H9 (cell line): ENCODE measurements around the gene SCP2. TPM values are rescaled to one million over a fixed set of nuclear protein-coding genes. Genes with fewer than 3 reads are reported as not detected.

Source experiments
- DNase-seq: peaks from one replicate; pipeline ENCODE4 v3.0.0-alpha.2; 2017
- H2AFZ ChIP-seq: one replicate; pipeline ENCODE4 v1.6.1; 2013; ENCODE audit warnings: mild to moderate bottlenecking, low read length, control low read depth, moderate library complexity
- H2AK5ac ChIP-seq: 2 replicates; pipeline ENCODE4 v1.6.1; 2013; ENCODE audit warnings: low read length, control low read depth, mixed read lengths; ENCODE audit not compliant: insufficient read length
- H2BK120ac ChIP-seq: one replicate; pipeline ENCODE4 v1.6.1; 2013; ENCODE audit warnings: low read depth, mild to moderate bottlenecking, low read length, control low read depth, inconsistent platforms; ENCODE audit not compliant: poor library complexity, severe bottlenecking
- H2BK12ac ChIP-seq: 2 replicates; pipeline ENCODE4 v1.6.1; 2013; ENCODE audit warnings: low read length, control low read depth, mixed read lengths, low read depth; ENCODE audit not compliant: insufficient read length
- H2BK15ac ChIP-seq: 2 replicates; pipeline ENCODE4 v1.6.1; 2013; ENCODE audit warnings: low read depth, low read length, control low read depth
- H2BK20ac ChIP-seq: one replicate; pipeline ENCODE4 v1.6.1; 2013; ENCODE audit warnings: low read depth, mild to moderate bottlenecking, low read length, control low read depth, inconsistent platforms; ENCODE audit not compliant: poor library complexity, severe bottlenecking
- H2BK5ac ChIP-seq: 2 replicates; pipeline ENCODE4 v1.6.1; 2013; ENCODE audit warnings: low read length, control low read depth, mixed read lengths; ENCODE audit not compliant: insufficient read length
- H3K14ac ChIP-seq: 2 replicates; pipeline ENCODE4 v1.6.1; 2013; ENCODE audit warnings: low read length, control low read depth; ENCODE audit not compliant: insufficient read depth
- H3K18ac ChIP-seq: 2 replicates; pipeline ENCODE4 v1.6.1; 2013; ENCODE audit warnings: low read depth, mild to moderate bottlenecking, mixed read lengths, low read length, control low read depth; ENCODE audit not compliant: insufficient read length
- H3K23ac ChIP-seq: 2 replicates; pipeline ENCODE4 v1.6.1; 2013; ENCODE audit warnings: low read length, control low read depth, mixed read lengths, low read depth; ENCODE audit not compliant: insufficient read length
- H3K23me2 ChIP-seq: 2 replicates; pipeline ENCODE4 v1.6.1; 2013; ENCODE audit warnings: low read depth, mild to moderate bottlenecking, mixed read lengths, low read length, control low read depth; ENCODE audit not compliant: insufficient read length, poor library complexity, severe bottlenecking
- H3K27ac ChIP-seq: 2 replicates; pipeline ENCODE4 v1.5.1; 2013; ENCODE audit warnings: low read length, control low read depth, mixed read lengths, low read depth; ENCODE audit not compliant: insufficient read length
- H3K27me3 ChIP-seq: 2 replicates; pipeline ENCODE4 v1.6.1; 2013; ENCODE audit warnings: low read length, control low read depth, inconsistent platforms; ENCODE audit not compliant: insufficient read depth
- H3K4ac ChIP-seq: 2 replicates; pipeline ENCODE4 v1.6.1; 2013; ENCODE audit warnings: low read depth, mild to moderate bottlenecking, control low read depth, inconsistent platforms, low read length, moderate library complexity
- H3K4me1 ChIP-seq: 2 replicates; pipeline ENCODE4 v1.6.1; 2013; ENCODE audit warnings: low read length, control low read depth, inconsistent platforms; ENCODE audit not compliant: insufficient read depth
- H3K4me2 ChIP-seq: 2 replicates; pipeline ENCODE4 v1.6.1; 2013; ENCODE audit warnings: low read length, control low read depth, mixed read lengths; ENCODE audit not compliant: insufficient read length, insufficient read depth
- H3K56ac ChIP-seq: 2 replicates; pipeline ENCODE4 v1.6.1; 2013; ENCODE audit warnings: low read depth, mild to moderate bottlenecking, mixed read lengths, low read length, control low read depth; ENCODE audit not compliant: insufficient read length
- H3K79me1 ChIP-seq: 2 replicates; pipeline ENCODE4 v1.6.1; 2013; ENCODE audit warnings: low read depth, mild to moderate bottlenecking, moderate library complexity, low read length, control low read depth, inconsistent platforms; ENCODE audit not compliant: insufficient read depth, poor library complexity, severe bottlenecking
- H3K79me2 ChIP-seq: 2 replicates; pipeline ENCODE4 v1.6.1; 2013; ENCODE audit warnings: low read length, control low read depth, inconsistent platforms; ENCODE audit not compliant: insufficient read depth
- H3K9ac ChIP-seq: 2 replicates; pipeline ENCODE4 v1.6.1; 2013; ENCODE audit warnings: low read length, control low read depth, mixed read lengths; ENCODE audit not compliant: insufficient read length; ENCODE audit errors: extremely low read depth
- H3K9me3 ChIP-seq: one replicate; pipeline ENCODE4 v1.6.1; 2013; ENCODE audit warnings: low read depth, low read length, inconsistent platforms; ENCODE audit not compliant: control insufficient read depth
- H3T11ph ChIP-seq: one replicate; pipeline ENCODE4 v1.6.1; 2013; ENCODE audit warnings: mild to moderate bottlenecking, low read length, control low read depth, inconsistent platforms
- H4K20me1 ChIP-seq: one replicate; pipeline ENCODE4 v1.6.1; 2013; ENCODE audit not compliant: control insufficient read depth, insufficient read length, insufficient read depth
- H4K5ac ChIP-seq: 2 replicates; pipeline ENCODE4 v1.6.1; 2013; ENCODE audit warnings: low read depth, mild to moderate bottlenecking, mixed read lengths, low read length, control low read depth; ENCODE audit not compliant: insufficient read length
- H4K8ac ChIP-seq: replicated peaks from 2 replicates; pipeline ENCODE4 v1.6.1; 2013; ENCODE audit warnings: low read length, control low read depth, mixed read lengths, low read depth; ENCODE audit not compliant: insufficient read length
- H4K91ac ChIP-seq: 2 replicates; pipeline ENCODE4 v1.6.1; 2013; ENCODE audit warnings: low read depth, mild to moderate bottlenecking, moderate library complexity, mixed read lengths, low read length, control low read depth; ENCODE audit not compliant: insufficient read length
- H3K27ac Mint-ChIP-seq, 3 experiments: 2 replicates in 2 of 3; 3 replicates in 1 of 3; pipeline ENCODE4 v1.8.0; 2020 to 2021; ENCODE audit warnings: mixed read lengths in 3 of 3, mild to moderate bottlenecking in 1 of 3, moderate library complexity in 1 of 3
- H3K27me3 Mint-ChIP-seq: 2 replicates; pipeline ENCODE4 v1.8.0; 2021; ENCODE audit warnings: low read depth, mild to moderate bottlenecking, moderate library complexity, mixed read lengths
- H3K36me3 Mint-ChIP-seq, 3 experiments: 2 replicates in 2 of 3; 3 replicates in 1 of 3; pipeline ENCODE4 v1.8.0; 2020 to 2021; ENCODE audit warnings: low read depth in 3 of 3, mixed read lengths in 3 of 3; ENCODE audit not compliant: insufficient read depth in 1 of 3
- H3K4me1 Mint-ChIP-seq, 2 experiments: 2 replicates each; pipeline ENCODE4 v1.8.0; 2020; ENCODE audit warnings: mixed read lengths in 2 of 2
- H3K4me3 Mint-ChIP-seq, 2 experiments: 2 replicates in 1 of 2; 3 replicates in 1 of 2; pipeline ENCODE4 v1.8.0; 2020 to 2021; ENCODE audit warnings: mild to moderate bottlenecking in 2 of 2, mixed read lengths in 2 of 2, moderate library complexity in 1 of 2
- H3K9me3 Mint-ChIP-seq, 2 experiments: 2 replicates in 1 of 2; 3 replicates in 1 of 2; pipeline ENCODE4 v1.8.0; 2020; ENCODE audit warnings: mild to moderate bottlenecking in 2 of 2, mixed read lengths in 2 of 2, moderate library complexity in 1 of 2
- CTCF ChIP-seq: fragments of 200-600 bp; sonication (generic); conservative IDR thresholded peaks from 3 replicates; pipeline ENCODE4 v1.8.0; 2021; ENCODE audit warnings: antibody characterized with exemption, mild to moderate bottlenecking
- WGBS: extraction: QIAGEN DNeasy Blood & Tissue Kit; methylation state at CpG from one replicate; pipeline ENCODE4 v1.1.7; 2013; ENCODE audit warnings: missing lambda C conversion rate, low lambda C conversion rate, mixed read lengths; ENCODE audit not compliant: insufficient read length; ENCODE audit errors: extremely low coverage; 5-methylcytosine and 5-hydroxymethylcytosine counted together
- total RNA-seq: library from RNA; stranded (reverse); gene quantifications from 2 replicates; pipeline ENCODE4 v1.2.1, GENCODE V29; 2021

SCP2 gene
- total RNA-seq, 1 experiment from 2014 or later: 48.8 TPM

GRCh38 chr1:53015508-53015860, 88.4 kb downstream of the SCP2 start:
- peak overlapping the region; percentile 72 to 81 for H3K4me3 Mint-ChIP-seq
- Histone ChIP-seq H3K4ac (no peak overlapping the region), H3K56ac (no peak overlapping the region), H4K5ac (no peak overlapping the region), H2AK5ac (no peak overlapping the region), H3K23me2 (peaks cover 5% of the 10 kb centered on the region), H2AFZ (peak overlapping the region; percentile 52), H3K79me2 (no peaks in the 10 kb centered on the region), H2BK12ac (no peak overlapping the region), H3K4me2 (peak overlapping the region; percentile 95), H3K4me1 (peaks cover 4% of the 10 kb centered on the region; the same call in 1 of the 2 replicates), H3K27ac (no peak overlapping the region), H2BK5ac (no peak overlapping the region), H3K9ac (peak overlapping the region; percentile 71), H3K79me1 (no peaks in the 10 kb centered on the region), H3K9me3 (no peaks in the 10 kb centered on the region), H2BK120ac (no peak overlapping the region), H3T11ph (no peak overlapping the region), H4K20me1 (no peaks in the 10 kb centered on the region), H2BK20ac (no peak overlapping the region), H4K91ac (no peak overlapping the region), H2BK15ac (no peak overlapping the region), H3K27me3 (no peaks in the 10 kb centered on the region), H3K14ac (no peak overlapping the region), H3K18ac (no peak overlapping the region), H4K8ac (no peak overlapping the region), H3K23ac (no peak overlapping the region)
- peak overlapping the region in 2 of 3 experiments; percentile 1 to 4; a peak in 3 of 7 replicates for H3K27ac Mint-ChIP-seq
- H3K36me3 Mint-ChIP-seq: no peaks in the 10 kb centered on the region
- no peak for TF ChIP-seq CTCF
- H3K27me3 Mint-ChIP-seq: no peaks in the 10 kb centered on the region; the same call in 1 of the 2 replicates
- H3K9me3 Mint-ChIP-seq: no peaks in the 10 kb centered on the region; a peak in 1 of 5 replicates
- WGBS: no CpG with 5 or more reads among the region's 3 CpGs
- no peak for DNase-seq
- H3K4me1 Mint-ChIP-seq: peaks cover 10 to 16% of the 10 kb centered on the region in 2 experiments
